Nephron progenitor cell (in vitro differentiated cells): Measurements from ENCODE around the gene DNM2.
A peak's percentile ranks its signal among the peaks of the same experiment; 100 is the strongest.
"Not testable (repeated sequence)": the region's sequence is repeated elsewhere in the genome, so short reads cannot be mapped to it uniquely, and the experiment has no call there.

Experiments used
- DNase-seq: peaks from one replicate; pipeline ENCODE4 v3.0.0; 2021
- H3K27ac Mint-ChIP-seq: 2 replicates; pipeline ENCODE4 v1.8.0; 2021; ENCODE audit warnings: mild to moderate bottlenecking, moderate library complexity, mixed read lengths
- H3K27me3 Mint-ChIP-seq: 2 replicates; pipeline ENCODE4 v1.8.0; 2021; ENCODE audit warnings: mild to moderate bottlenecking, low read depth, mixed read lengths; ENCODE audit not compliant: poor library complexity
- H3K36me3 Mint-ChIP-seq: 2 replicates; pipeline ENCODE4 v1.8.0; 2021; ENCODE audit warnings: low read depth, mixed read lengths
- H3K4me1 Mint-ChIP-seq: 2 replicates; pipeline ENCODE4 v1.8.0; 2021; ENCODE audit warnings: mixed read lengths
- H3K4me3 Mint-ChIP-seq: 2 replicates; pipeline ENCODE4 v1.8.0; 2021; ENCODE audit warnings: mild to moderate bottlenecking, moderate library complexity, mixed read lengths
- H3K9me3 Mint-ChIP-seq: 2 replicates; pipeline ENCODE4 v1.8.0; 2021; ENCODE audit warnings: mild to moderate bottlenecking, moderate library complexity, mixed read lengths
- TF ChIP-seq, protein P1 (sequence below): fragments of 200-600 bp; sonication (generic); IDR thresholded peaks from 2 replicates; pipeline ENCODE4 v1.5.0; 2021; ENCODE audit warnings: antibody characterized with exemption

DNM2 gene

DNA sequence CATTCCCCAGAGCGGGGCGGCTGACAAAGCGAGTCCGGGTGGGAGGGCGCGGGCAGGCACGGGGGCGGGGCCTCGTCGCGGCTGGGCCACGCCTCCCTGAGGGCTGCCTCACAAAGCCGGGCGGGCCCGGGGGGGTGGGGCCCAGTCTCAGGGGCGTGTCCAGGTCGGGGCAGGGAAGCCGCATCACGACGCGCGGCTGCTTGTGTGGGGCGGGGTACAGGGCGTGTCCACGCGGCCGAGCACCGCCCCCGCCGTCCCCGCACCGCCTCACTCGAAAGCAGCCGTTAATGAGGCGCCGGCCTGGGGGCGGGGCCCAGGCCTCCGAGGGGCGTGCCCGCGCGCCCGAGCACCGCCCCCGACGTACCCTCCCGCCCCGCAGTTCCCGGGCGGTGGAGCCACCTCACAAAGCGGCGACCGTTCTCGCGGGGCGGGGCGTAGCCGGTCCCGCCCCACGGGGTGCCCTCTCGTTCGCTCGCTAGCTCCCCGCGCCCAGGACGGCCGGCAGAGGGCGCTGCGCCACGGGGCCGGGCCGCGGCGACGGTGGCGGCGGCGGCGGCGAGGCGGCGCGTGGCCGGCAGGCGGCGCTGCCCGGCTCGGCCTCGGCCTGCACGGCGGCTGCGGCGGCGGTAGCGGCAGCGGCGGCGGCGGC, 153.2 kb downstream of the DNM2 start, which contains the start of gene CARM1:
Gene CARM1, plus strand, starts transcription at position 599 of the 649 bp plus-strand sequence. CDS start 150 bp downstream, outside the sequence.
- H3K27ac Mint-ChIP-seq: peak within 1 kb of the TSS; percentile 92
- peak within 1 kb of the TSS; percentile 90 for H3K4me3 Mint-ChIP-seq
- no peaks in the 10 kb centered on the region for H3K9me3 Mint-ChIP-seq
- H3K36me3 Mint-ChIP-seq: peaks cover 7% of the 10 kb centered on the region
- peak; percentile 99 for DNase-seq
- peaks cover 49% of the 10 kb centered on the region for H3K4me1 Mint-ChIP-seq
- TF ChIP-seq, protein P1, sequence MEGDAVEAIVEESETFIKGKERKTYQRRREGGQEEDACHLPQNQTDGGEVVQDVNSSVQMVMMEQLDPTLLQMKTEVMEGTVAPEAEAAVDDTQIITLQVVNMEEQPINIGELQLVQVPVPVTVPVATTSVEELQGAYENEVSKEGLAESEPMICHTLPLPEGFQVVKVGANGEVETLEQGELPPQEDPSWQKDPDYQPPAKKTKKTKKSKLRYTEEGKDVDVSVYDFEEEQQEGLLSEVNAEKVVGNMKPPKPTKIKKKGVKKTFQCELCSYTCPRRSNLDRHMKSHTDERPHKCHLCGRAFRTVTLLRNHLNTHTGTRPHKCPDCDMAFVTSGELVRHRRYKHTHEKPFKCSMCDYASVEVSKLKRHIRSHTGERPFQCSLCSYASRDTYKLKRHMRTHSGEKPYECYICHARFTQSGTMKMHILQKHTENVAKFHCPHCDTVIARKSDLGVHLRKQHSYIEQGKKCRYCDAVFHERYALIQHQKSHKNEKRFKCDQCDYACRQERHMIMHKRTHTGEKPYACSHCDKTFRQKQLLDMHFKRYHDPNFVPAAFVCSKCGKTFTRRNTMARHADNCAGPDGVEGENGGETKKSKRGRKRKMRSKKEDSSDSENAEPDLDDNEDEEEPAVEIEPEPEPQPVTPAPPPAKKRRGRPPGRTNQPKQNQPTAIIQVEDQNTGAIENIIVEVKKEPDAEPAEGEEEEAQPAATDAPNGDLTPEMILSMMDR: peak; percentile 22
- H3K27me3 Mint-ChIP-seq: peaks cover 2% of the 10 kb centered on the region

DNA sequence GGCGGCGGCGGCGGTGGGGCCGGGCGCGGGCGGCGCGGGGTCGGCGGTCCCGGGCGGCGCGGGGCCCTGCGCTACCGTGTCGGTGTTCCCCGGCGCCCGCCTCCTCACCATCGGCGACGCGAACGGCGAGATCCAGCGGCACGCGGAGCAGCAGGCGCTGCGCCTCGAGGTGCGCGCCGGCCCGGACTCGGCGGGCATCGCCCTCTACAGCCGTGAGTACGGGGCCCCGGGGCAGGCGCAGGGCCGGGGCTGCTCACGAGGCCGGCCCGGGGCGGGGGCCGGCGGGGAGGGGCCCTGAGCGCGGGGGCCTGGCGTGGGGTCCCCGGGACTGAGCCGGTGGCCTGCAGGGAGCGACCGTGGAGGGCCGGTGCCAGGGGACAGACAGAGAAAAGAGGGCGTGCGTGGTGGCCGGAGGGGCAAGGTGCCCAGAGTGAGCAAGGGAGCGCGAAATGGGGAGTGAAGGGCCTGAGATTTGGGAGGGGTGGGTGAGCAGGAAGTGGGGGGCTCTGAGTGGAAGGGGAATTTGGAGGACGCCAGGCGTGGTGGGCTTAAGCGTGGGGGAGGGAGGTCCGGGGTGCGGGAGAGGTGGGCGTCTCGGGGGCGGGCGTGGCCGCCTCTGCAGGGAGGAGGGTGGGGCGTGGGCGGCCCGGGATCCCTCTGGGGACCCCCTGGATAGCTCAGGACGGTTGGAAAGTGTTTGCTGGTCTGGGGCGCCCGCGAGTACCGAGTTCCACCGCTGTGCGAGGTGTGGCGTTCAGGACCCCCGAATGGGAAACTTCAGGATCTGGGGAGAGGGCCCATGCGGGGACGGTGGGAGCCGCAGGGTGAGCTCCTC, 154.0 kb downstream of the DNM2 start:
- Mint-ChIP-seq H3K27me3 (peaks cover 2% of the 10 kb centered on the region), H3K36me3 (peaks cover 7% of the 10 kb centered on the region), H3K4me3 (peak overlapping the region; percentile 90), H3K9me3 (no peaks in the 10 kb centered on the region), H3K27ac (peak overlapping the region; percentile 90), H3K4me1 (peaks cover 56% of the 10 kb centered on the region)
- peak; percentile 64 for DNase-seq
- TF ChIP-seq, protein P1: no peak

DNA sequence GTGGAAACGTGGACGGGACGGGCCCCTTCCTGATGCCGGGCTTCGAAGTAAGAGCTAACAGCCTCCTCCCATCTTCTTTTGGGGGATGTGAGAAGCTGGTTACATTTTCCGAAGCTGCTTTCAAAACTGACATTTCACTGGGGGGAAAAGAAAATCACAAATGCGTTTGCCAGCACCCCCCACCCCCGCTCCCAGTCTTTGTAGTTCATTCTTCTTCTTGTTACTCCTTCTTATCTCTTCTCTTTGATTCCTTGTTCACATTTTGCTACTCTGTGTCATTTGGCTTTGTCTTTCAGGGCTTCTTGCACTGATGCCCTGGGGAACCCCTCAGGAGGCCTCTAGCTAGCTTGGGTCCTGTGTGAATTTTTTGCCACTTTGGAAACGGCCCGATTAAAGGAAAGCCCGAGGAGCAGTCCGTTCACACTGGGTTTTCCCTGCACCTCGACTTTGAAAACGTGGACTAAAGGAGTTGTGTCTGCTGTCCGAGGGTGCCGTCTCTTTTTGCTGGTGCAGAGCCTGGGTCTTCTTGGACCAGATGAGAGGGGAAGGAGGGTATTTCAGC, 154.7 kb downstream of the DNM2 start:
- Mint-ChIP-seq H3K27ac (peak overlapping the region; percentile 90), H3K27me3 (peaks cover 2% of the 10 kb centered on the region), H3K9me3 (no peaks in the 10 kb centered on the region), H3K4me1 (peaks cover 55% of the 10 kb centered on the region), H3K36me3 (peaks cover 7% of the 10 kb centered on the region), H3K4me3 (peak overlapping the region; percentile 90)
- no peak for DNase-seq
- TF ChIP-seq, protein P1: no peak

DNA sequence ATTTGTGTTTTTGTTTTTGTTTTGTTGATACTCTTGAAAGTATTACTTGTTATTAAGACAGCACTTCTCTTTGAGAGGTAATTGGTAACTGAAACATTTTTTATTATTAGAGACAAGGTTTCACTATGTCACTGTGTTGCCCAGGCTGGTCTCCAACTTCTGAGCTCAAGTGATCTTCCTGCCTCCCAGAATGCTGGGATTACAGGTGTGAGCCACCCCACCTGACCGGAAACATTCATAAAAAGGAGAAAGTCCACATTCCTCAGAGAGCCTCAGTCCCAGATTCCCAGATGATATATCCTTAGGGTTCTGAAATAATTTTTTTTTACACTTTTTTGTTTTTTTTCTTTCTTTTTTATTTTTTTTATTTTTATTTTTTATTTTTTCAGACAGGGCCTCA, 156.1 kb downstream of the DNM2 start:
- Mint-ChIP-seq H3K27me3 (peaks cover 2% of the 10 kb centered on the region), H3K9me3 (no peaks in the 10 kb centered on the region), H3K27ac (peak overlapping the region; percentile 54), H3K4me3 (peak overlapping the region; percentile 70), H3K4me1 (peaks cover 63% of the 10 kb centered on the region), H3K36me3 (peaks cover 7% of the 10 kb centered on the region)
- TF ChIP-seq, protein P1: no peak
- no peak for DNase-seq

DNA sequence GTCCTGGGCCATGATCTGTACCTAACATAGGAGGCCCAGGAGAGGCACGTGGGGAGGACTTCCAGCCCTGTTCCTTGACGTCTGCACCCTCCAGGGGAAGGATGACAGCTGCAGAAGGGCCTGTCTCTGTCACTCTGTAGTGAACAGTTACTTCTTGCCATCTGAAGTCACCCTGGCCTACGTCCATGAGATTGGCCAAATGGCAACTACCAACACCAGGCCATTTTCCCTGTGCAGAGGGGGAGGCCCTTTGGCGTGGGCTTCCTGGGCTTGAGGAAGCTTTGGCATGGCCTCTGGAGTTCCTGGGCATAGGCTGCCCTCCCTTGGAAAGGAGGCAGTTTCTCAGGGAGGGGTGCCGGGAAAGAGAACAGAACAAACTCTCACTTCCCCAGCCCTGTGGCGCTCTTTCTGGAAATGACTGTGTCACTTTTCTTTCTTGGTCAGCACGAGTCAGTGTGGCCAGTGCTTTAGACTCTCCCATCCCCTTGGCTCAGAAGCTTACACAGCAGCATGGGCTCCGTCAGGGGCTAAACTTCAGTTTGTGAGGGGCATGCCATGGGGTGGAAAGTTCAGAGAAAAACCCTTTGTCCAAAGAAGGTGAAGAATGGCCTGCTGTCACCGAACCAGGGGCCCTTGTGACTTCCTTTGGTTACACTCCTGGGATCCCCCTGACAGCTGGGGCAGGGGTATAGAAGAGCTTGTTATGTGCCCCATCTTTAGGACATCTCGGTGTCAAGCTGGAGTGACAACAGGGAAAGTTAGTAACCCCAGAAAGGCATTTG, 158.8 kb downstream of the DNM2 start:
- DNase-seq: no peak
- peaks cover 3% of the 10 kb centered on the region for H3K27me3 Mint-ChIP-seq
- peaks cover 76% of the 10 kb centered on the region for H3K4me1 Mint-ChIP-seq
- no peaks in the 10 kb centered on the region for H3K9me3 Mint-ChIP-seq
- TF ChIP-seq, protein P1: no peak
- peaks cover 7% of the 10 kb centered on the region for H3K36me3 Mint-ChIP-seq
- H3K4me3 Mint-ChIP-seq: no peak overlapping the region
- H3K27ac Mint-ChIP-seq: peak overlapping the region; percentile 97

DNA sequence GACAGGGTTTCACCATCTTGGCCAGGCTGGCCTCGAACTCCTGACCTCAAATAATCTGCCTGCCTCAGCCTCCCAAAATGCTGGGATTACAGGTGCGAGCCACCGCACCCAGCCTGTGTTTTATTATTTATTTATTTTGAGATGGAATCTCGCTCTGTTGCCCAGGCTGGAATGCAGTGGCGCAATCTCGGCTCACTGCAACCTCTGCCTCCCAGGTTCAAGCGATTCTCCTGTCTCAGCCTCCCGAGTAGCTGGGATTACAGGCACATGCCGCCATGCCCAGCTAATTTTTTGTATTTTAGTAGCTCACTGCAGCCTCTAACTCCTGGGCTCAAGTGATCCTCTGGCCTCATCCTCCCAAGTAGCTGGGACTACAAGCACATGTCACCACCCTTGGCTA, 159.7 kb downstream of the DNM2 start:
- peak overlapping the region; percentile 95 for H3K27ac Mint-ChIP-seq
- peaks cover 82% of the 10 kb centered on the region for H3K4me1 Mint-ChIP-seq
- H3K36me3 Mint-ChIP-seq, DNase-seq, H3K4me3 Mint-ChIP-seq, H3K27me3 Mint-ChIP-seq, H3K9me3 Mint-ChIP-seq: not testable (repeated sequence)
